GM21526 (cell line): ENCODE measurements around the gene CFP.
"Not testable (repeated sequence)": the region's sequence is repeated elsewhere in the genome, so short reads cannot be mapped to it uniquely, and the experiment has no call there.

Experiments used
- ATAC-seq: cut with Tn5 transposase; IDR thresholded peaks from one replicate; pipeline ENCODE4 v1.9.1; 2021; ENCODE audit warnings: moderate library complexity; ENCODE audit not compliant: unreplicated experiment, low FRiP score

The CFP gene

DNA sequence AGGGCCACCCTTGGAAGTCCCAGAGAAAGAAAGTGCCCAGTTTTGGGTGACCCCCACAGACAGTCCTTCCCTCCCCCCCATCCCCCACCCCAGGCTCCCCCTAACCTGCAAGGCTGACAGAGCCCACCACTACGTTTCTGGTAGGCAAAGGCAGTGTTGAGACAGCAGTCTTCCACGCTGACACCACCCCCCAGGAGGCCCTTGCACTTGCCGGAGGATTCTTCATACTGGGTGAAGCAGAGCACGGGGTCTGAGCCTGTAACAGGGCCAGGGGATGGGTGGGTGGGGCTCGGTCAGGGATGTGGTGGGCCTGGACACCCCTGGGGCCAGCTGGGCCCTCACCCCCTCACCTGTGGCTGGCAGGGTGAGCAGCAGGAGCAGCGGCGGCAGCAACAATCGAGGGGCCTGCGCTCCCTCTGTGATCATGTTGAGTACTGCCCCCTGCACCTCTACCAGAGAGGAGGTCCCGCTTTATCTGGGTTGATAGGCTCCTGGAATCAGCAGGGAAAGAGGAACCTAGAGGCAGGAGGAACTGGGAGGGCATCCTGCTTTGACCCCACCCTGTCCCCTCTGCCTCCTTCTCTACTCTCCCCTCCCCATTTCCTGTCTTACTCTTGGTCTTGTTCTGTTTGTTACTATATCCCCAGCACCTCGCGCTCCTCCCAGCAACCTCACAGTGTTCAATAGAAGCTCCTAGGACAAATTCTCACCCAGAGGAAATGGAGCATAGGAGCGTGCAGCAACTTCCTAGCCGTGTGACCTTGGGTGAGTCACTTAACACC is at the start of gene CFP:
CFP (minus strand) TSS at position 512 of the 782 bp plus-strand sequence; CDS start at position 426, 86 bp downstream.
- no peak for ATAC-seq

DNA sequence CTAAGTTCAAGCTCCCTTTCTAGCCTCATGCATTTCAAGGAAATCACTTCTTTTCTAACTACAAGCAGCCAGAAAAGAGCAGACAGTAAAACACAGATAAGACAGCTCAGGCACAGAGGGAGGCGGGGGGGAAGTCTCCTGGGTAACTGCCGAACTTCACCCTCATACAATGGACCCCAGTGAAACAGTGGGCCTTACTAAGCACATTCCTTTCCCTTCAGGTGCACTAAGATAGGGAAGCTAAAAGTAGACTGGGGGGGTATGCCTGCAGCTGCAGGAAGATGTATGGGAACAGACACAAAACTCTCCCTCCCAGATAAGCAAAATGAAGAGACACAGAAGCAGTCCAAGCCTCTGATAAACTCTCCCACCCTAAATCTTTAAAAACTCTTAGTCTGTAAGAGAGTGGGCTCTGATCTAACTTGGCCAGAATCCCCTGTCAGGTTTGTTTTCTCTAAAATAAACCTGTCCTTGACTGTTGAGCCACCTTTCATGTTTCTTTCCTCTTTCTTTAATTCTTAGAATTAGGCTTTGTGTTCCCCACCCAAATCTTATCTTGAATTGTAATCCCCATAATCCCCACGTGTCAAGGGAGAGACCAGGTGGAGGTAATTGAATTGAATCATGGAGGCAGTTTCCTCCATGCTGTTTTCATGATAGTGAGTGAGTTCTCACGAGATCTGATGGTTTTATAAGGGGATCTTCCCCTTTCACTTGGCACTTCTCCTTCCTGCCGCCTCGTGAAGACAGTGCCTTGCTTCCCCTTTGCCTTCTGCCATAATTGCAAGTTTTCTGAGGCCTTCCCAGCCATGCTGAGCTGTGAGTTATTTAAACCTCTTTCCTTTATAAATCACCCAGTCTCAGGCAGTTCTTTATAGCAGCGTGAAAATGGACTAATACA is 46.5 kb upstream of the CFP start:
- not testable (repeated sequence) for ATAC-seq

- no peak for ATAC-seq
Observed at GRCh38 chrX:47674776-47675175, 45.0 kb upstream of the CFP start.

- not testable (repeated sequence) for ATAC-seq
Observed at GRCh38 chrX:47665797-47666196, 36.1 kb upstream of the CFP start.

GRCh38 chrX:47664737-47665136 is 35.0 kb upstream of the CFP start:
- no peak for ATAC-seq

DNA sequence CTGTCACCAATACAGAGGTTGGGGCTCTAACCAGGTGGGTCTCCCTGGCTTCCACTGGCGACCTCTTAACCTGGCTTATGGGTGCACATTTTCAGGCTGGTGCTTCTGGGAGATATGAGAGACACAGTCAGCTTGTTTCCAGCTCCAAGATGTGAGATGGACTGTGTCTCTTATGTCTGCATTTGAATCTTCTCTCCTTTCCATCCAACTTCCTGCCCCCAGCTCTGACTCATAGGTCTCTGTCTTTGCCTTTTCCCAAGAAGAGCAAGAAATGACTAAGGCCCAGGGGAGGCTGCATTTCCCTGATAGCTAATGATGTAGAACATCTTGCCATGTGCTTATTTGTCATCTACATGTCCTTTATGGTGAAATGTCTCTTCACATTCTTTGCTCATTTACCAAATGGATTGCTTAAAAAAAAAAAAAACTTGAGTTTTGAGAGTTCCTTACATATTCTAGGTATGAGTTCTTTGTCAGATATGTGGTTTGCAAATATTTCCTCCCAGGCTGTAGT is 32.5 kb upstream of the CFP start:
- no peak for ATAC-seq

- ATAC-seq: no peak
Observed at GRCh38 chrX:47661539-47661938, 31.8 kb upstream of the CFP start.

DNA sequence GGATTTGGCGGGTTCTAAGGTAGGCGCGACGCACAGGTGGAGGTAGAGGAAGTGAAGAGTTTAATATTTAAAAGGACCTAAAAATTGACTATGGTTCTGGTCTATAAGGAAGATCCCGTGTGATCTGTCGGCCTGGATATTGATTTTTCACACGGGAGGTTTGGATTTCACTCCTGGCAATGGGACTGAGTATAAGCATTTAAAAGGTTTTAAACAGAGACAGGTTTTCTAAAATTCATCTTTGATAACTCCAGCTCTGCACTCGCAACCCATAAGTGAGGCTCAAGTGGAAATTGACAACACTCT is 29.6 kb upstream of the CFP start:
- ATAC-seq: no peak

GRCh38 chrX:47658684-47659420 is 29.1 kb upstream of the CFP start, which contains the start of gene UXT:
UXT (minus strand) TSS chrX:47659180; CDS start chrX:47658927, 253 bp downstream.
- ATAC-seq: peak; percentile 72

GRCh38 chrX:47658301-47658683 is 28.6 kb upstream of the CFP start:
- ATAC-seq: no peak

DNA sequence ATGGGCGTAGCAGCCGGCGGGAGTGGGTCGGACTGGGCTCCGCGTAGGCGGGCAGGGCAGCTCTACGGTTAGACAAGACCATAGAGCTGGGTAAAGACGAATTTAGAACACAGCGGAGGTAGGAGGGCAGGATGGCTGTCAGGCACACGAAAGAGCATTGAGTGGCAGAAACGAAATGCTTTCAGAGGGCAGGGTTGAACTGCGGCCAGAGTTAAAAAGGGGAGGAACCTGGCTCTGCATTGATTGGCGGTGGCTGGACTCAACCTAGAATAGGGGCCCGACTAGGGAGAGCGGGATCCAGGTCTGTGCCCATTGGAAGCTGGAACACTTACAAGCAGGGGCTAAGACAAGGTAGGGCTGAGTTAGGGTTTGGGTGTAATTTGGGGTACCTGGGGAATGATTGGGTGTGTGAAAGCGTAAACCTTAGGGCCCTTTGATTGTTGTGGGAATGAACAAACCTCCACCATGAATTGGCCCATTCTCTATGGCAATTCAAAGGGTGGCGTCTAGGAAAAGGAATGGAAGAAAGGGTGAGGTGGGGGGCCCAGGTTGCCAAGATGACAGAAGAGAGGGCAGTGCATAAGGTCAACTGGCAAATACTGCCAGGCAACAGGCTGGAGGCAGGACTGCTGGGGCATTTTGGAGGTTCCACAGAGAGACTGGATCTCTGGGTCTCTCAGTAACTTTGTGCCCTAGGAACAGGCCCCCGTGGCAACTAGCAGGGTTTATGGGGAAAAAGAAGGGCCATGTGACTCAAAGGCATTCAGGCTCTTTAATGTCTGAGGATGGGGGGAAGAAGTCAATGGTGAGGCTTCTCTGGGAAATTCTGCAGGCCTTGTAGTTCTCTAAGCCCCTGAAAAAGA is 21.5 kb upstream of the CFP start:
- ATAC-seq: no peak

GRCh38 chrX:47650164-47651042 is 20.7 kb upstream of the CFP start, which contains the start of gene ELK1:
ELK1 (minus strand) TSS chrX:47650563; CDS start chrX:47641441, 9,122 bp downstream.
- ATAC-seq: peak; percentile 79

DNA sequence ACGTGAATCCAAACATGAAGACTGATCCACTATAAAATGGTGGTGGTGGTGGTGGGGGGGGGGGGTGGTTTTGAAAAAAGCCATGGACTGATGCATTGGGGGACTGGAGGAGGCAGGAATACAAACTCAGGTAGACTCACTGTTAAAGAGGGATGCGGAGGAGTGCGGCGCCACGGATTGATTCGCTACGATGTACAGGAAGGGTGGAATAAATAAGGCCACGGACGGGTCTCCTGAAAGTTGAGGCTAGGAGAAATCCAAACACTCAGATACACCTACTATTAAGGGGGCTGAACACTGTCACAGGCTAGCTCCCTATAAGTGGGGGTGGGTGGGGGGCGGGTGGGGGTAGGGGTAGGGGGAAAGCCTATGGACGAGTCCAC is 20.0 kb upstream of the CFP start:
- ATAC-seq: no peak

GRCh38 chrX:47649271-47649670 is 19.5 kb upstream of the CFP start:
- ATAC-seq: no peak

DNA sequence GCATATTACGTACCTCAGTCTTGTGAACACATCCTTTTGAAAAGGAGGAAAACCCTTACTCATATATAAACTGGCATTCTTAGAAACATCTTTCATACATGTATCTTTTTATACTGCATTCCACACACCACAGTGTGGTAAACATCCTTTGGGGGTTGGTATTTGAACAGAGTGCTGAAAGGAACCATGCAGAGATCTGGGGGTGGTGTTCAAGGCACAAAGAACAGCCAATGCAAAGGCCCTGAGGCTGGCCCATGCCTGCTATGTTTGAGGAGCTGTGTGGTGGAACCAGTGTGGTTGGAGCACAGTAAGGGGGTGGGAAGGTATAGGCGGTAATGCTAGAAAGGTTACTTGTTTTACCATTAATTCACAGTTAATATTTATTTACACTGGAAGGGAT is 18.6 kb upstream of the CFP start:
- ATAC-seq: no peak

DNA sequence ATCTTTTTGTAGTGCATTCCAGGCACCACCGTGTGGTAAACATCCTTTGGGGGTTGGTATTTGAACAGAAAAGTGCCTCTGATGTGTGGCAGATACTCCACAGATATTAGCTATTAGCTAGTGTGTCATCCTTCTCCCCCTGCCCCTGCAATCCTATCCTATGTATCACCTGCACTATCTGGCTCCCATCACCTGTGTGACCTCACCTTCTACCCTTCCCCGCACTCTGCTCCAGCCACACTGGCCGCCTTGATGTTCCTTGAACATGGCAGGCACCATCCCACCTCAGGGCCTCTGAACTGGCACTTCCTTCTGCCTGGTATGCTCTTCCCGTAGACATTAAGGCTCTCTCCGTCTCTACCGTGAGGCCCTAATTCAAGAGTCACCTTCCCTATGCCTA is 16.9 kb upstream of the CFP start:
- ATAC-seq: no peak

- no peak for ATAC-seq
Observed at GRCh38 chrX:47645530-47645929, 15.8 kb upstream of the CFP start.

DNA sequence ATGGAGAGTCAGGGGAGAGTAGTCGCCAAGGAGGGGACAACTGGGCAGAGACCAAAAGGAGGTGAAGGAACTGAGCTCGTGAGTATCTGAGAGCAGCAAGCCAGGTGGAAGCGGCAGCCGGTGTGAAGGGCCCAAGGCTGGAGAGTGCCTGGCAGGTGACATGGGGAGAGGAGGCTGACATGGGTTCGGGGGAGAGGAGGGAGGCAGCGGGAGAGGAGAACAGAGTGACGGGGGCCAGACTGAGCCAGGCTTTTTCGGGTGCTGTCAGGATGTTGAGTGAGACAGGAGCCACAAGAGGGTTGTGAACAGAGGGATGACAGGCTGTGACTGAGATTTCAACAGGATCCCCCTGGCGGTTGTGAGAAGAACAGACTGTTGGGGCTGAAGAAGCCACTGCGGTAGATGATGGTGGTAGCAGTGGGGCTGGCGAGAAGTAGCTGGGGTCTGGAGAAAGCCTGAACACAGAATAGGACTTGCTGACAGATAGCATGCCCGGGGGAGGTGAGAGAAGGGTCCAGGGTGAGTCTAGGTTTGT is 14.9 kb upstream of the CFP start:
- ATAC-seq: no peak

DNA sequence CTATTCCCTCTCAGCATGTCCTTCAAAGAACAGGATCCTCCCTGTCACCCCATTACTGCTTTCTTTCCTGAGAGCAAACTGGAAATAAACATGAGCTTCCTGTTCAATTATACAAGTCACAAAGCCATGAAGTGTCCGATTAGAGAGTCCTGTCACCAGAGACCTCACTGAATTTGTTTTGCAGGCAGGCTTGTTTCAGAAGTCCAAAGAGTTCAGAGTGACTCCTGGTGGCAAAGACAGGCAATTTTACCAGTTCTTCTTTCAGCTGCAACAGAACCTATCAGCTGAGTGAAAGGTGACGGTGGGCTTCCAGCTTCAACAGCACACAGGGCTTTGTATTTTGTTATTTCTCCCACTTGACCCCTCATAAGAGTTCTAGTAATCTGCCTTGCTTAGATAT is 14.2 kb upstream of the CFP start:
- ATAC-seq: no peak
